Prostate gland (tissue), 2 donors: Measurements from ENCODE around the gene GBP3.

Source experiments
- POLR2A ChIP-seq: fragments of 450-650 bp; IDR thresholded peaks from one replicate; pipeline ENCODE4 v1.6.1; 2016; ENCODE audit warnings: antibody characterized with exemption, mild to moderate bottlenecking
- TF ChIP-seq, protein P1 (sequence below), 4 experiments: fragments of 200-600 bp in 2 of 4; fragments of 450-650 bp in 2 of 4; sonication (generic) in 2 of 4; IDR thresholded peaks; 1 replicate in 3 of 4; 2 replicates in 1 of 4; pipeline ENCODE4 v1.5.1; 2016 to 2019; ENCODE audit warnings: antibody characterized with exemption in 4 of 4, mild to moderate bottlenecking in 2 of 4, moderate library complexity in 2 of 4

DNA sequence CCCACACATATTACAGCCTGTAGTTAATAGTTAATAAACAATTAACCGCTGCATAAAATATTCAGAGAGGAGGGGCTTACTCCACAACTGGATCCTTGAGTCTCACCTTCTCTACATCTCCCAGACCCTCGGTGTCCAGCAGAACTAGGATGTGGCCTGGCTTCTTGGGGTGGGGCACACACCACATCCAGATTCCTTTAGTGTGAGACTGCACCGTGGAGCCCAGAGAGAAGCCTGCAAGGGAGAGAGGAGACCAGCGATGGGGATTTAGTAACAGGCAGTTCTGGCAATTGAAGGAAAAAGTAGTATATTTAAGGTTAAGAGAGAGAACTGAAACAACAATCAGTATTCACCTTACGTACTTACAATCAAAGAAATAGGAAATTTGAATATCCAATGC lies 37.4 kb upstream of the GBP3 start:
- TF ChIP-seq, protein P1, sequence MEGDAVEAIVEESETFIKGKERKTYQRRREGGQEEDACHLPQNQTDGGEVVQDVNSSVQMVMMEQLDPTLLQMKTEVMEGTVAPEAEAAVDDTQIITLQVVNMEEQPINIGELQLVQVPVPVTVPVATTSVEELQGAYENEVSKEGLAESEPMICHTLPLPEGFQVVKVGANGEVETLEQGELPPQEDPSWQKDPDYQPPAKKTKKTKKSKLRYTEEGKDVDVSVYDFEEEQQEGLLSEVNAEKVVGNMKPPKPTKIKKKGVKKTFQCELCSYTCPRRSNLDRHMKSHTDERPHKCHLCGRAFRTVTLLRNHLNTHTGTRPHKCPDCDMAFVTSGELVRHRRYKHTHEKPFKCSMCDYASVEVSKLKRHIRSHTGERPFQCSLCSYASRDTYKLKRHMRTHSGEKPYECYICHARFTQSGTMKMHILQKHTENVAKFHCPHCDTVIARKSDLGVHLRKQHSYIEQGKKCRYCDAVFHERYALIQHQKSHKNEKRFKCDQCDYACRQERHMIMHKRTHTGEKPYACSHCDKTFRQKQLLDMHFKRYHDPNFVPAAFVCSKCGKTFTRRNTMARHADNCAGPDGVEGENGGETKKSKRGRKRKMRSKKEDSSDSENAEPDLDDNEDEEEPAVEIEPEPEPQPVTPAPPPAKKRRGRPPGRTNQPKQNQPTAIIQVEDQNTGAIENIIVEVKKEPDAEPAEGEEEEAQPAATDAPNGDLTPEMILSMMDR (IDR thresholded peaks at IDR 0.05) = no peak
- no peak for TF ChIP-seq POLR2A
